HG03097 (cell line): ENCODE data around the gene KRTAP16-1.

ENCODE experiments used
- ATAC-seq: cut with Tn5 transposase; IDR thresholded peaks from one replicate; pipeline ENCODE4 v1.9.1; 2021; ENCODE audit not compliant: unreplicated experiment, low FRiP score

The KRTAP16-1 gene

GRCh38 chr17:41332239-41332638 is 23.1 kb upstream of the KRTAP16-1 start:
- ATAC-seq: no peak

- ATAC-seq: no peak
These were observed 22.5 kb upstream of the KRTAP16-1 start for GRCh38 chr17:41331606-41332005.

- no peak for ATAC-seq
These were observed 20.3 kb upstream of the KRTAP16-1 start for GRCh38 chr17:41329279-41329948.

GRCh38 chr17:41328207-41328606 is 19.1 kb upstream of the KRTAP16-1 start:
- no peak for ATAC-seq

- ATAC-seq: no peak
These were observed 18.5 kb upstream of the KRTAP16-1 start for GRCh38 chr17:41327411-41328120.

GRCh38 chr17:41326173-41327145 is 17.4 kb upstream of the KRTAP16-1 start:
- no peak for ATAC-seq

GRCh38 chr17:41325611-41326010 is 16.5 kb upstream of the KRTAP16-1 start:
- ATAC-seq: no peak

GRCh38 chr17:41325126-41325525 is 16.0 kb upstream of the KRTAP16-1 start:
- no peak for ATAC-seq

- no peak for ATAC-seq
These were observed 15.3 kb upstream of the KRTAP16-1 start for GRCh38 chr17:41324180-41325075.

- no peak for ATAC-seq
These were observed 14.1 kb upstream of the KRTAP16-1 start for GRCh38 chr17:41322903-41323895.

- ATAC-seq: no peak
These were observed 13.2 kb upstream of the KRTAP16-1 start for GRCh38 chr17:41322094-41322902.

GRCh38 chr17:41318231-41318630 is 9.1 kb upstream of the KRTAP16-1 start:
- ATAC-seq: no peak

- ATAC-seq: no peak
These were observed 6.8 kb upstream of the KRTAP16-1 start for GRCh38 chr17:41315814-41316445.

GRCh38 chr17:41315204-41315794 is 6.2 kb upstream of the KRTAP16-1 start, which contains the start of gene KRTAP17-1:
Gene KRTAP17-1, minus strand, starts transcription at chr17:41315710. Its CDS starts 60 bp downstream, at chr17:41315650.
- ATAC-seq: no peak

- no peak for ATAC-seq
These were observed 2.0 kb upstream of the KRTAP16-1 start for GRCh38 chr17:41311111-41311510.

GRCh38 chr17:41308251-41308917 is 725 bp downstream of the KRTAP16-1 start:
- peak; percentile 72 for ATAC-seq

GRCh38 chr17:41307647-41308046 is 1.5 kb downstream of the KRTAP16-1 start:
- ATAC-seq: no peak
